Measurements from ENCODE around the gene KCNA3. TPM values are rescaled to one million over a fixed set of nuclear protein-coding genes. Genes with fewer than 3 reads are reported as not detected.

KCNA3 gene
- total RNA-seq, 1 donor from 2014 or later = not detected

DNA sequence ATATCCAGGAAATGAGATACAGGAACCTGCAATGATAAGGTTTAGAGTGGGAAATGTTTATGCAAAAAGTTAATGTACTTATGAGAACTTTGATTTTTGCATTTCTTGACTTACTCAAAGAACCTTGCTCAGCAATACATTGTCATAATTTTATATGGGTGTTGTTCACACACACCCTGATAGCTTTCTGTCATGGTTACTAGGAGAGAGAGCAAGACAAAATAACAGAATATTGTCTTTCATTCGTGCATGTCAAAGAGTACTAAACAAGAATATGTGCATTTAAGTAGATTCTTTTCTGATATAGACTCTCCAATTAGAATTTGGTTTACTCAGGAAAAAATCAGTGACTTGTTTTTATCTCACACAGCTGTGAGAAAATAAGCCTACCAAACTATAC lies 27.5 kb upstream of the KCNA3 start:
- Histone ChIP-seq H3K27me3 (ENCODE audit: control insufficient read depth, insufficient read depth, low read length) (no peaks in the 10 kb centered on the region), H3K36me3 (ENCODE audit: control insufficient read depth, insufficient read depth, low read length) (no peaks in the 10 kb centered on the region), H3K4me3 (ENCODE audit: low read depth, low read length) (no peak overlapping the region)
- FAIRE-seq (no peak), DNase-seq (ENCODE audit: low read depth) (no peak)
- TF ChIP-seq, protein P1, sequence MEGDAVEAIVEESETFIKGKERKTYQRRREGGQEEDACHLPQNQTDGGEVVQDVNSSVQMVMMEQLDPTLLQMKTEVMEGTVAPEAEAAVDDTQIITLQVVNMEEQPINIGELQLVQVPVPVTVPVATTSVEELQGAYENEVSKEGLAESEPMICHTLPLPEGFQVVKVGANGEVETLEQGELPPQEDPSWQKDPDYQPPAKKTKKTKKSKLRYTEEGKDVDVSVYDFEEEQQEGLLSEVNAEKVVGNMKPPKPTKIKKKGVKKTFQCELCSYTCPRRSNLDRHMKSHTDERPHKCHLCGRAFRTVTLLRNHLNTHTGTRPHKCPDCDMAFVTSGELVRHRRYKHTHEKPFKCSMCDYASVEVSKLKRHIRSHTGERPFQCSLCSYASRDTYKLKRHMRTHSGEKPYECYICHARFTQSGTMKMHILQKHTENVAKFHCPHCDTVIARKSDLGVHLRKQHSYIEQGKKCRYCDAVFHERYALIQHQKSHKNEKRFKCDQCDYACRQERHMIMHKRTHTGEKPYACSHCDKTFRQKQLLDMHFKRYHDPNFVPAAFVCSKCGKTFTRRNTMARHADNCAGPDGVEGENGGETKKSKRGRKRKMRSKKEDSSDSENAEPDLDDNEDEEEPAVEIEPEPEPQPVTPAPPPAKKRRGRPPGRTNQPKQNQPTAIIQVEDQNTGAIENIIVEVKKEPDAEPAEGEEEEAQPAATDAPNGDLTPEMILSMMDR (IDR thresholded peaks at IDR 0.05; ENCODE audit: insufficient read depth, low read length, severe bottlenecking) = no peak

DNA sequence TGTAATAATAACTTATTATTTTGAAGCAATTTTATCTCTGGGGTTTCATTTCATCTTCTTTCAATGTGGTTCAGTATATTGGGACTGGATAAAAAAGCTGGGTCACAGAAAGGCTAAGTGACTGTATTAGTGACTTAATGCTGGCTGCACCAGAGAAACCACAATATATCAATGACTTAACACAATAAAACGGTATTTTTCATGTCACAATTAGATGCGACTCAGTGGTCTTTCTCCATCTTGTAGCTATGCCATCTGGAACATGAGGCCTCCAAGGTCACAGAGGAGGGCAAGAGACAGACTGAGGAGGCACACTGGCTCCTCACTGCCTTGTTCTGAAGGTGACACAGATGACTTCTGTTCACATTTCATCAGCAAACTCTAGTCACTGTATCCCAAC lies 26.0 kb upstream of the KCNA3 start:
- TF ChIP-seq, protein P1 (IDR thresholded peaks at IDR 0.05; ENCODE audit: insufficient read depth, low read length, severe bottlenecking) = no peak
- no peak overlapping the region for H3K4me3 ChIP-seq (ENCODE audit: low read depth, low read length)
- FAIRE-seq (no peak), DNase-seq (ENCODE audit: low read depth) (no peak)
- no peaks in the 10 kb centered on the region for H3K36me3 ChIP-seq (ENCODE audit: control insufficient read depth, insufficient read depth, low read length)
- no peaks in the 10 kb centered on the region for H3K27me3 ChIP-seq (ENCODE audit: control insufficient read depth, insufficient read depth, low read length)

DNA sequence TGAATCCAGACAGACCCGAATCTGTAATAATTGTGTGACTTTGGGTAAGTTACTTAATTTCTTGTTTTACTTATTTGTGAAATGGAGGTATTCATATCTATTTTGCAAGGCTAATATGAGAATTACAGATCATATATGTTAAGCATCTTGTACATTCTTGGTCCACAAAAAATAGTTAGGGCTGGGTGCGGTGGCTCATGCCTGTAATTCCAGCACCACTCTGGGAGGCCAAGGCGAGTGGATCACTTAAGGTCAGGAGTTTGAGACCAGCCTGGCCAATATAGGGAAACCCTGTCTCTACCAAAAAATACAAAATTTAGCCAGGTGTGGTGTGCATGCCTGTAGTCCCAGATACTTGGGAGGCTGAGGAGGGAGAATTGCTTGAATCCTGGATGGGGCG lies 22.9 kb upstream of the KCNA3 start:
- peaks cover 2% of the 10 kb centered on the region for H3K27me3 ChIP-seq (ENCODE audit: control insufficient read depth, insufficient read depth, low read length)
- H3K4me3 ChIP-seq (ENCODE audit: low read depth, low read length) = no peak overlapping the region
- FAIRE-seq (no peak), DNase-seq (ENCODE audit: low read depth) (no peak)
- H3K36me3 ChIP-seq (ENCODE audit: control insufficient read depth, insufficient read depth, low read length) = no peaks in the 10 kb centered on the region
- TF ChIP-seq, protein P1 (IDR thresholded peaks at IDR 0.05; ENCODE audit: insufficient read depth, low read length, severe bottlenecking) = no peak

DNA sequence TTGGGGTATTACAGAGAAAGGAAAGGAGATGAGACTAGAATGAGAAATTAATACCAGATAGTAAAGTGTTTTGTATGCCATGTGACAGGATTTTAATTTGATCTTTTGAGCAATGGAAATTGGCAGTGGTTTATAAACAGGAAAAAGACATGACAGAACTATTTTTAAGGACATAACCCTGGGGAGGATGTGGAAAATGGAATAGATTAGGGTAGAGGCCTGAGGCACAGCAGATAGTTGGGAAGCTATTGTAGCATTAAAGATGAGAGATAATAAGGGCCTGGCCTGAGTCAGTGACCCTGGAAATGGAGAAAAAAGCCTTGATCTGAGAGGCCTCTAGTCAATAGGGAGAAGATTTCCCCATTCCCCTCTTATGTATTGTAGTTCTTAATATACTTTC lies 22.1 kb upstream of the KCNA3 start:
- peaks cover 2% of the 10 kb centered on the region for H3K27me3 ChIP-seq (ENCODE audit: control insufficient read depth, insufficient read depth, low read length)
- no peak for FAIRE-seq
- TF ChIP-seq, protein P1 (IDR thresholded peaks at IDR 0.05; ENCODE audit: insufficient read depth, low read length, severe bottlenecking) = no peak

DNA sequence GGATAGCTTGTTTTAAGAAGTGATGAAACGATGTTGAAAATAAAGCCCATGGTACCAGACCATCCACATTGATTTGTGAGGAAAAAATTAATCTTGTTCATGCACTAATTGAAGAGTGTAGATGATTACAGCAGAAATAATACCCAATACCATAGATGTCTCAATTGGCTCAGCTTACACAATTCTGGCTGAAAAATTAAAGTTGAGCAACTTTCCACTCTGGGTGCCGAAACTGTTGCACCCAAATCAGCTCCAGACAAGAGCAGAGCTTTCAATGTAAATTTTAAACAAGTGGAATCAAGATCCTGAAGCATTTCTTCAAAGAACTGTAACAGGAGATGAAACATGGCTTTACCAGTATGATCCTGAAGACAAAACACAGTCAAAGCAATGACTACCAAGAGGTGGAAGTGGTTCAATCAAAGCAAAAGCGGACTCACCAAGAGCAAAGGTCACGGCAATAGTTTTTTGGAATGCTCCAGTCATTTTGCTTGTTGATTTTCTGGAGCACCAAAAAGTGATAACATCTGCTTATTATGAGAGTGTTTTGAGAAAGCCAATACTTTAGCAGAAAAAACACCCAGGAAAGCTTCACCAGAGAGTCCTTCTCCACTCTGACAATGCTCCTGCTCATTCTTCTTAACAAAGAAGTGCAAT lies 16.1 kb upstream of the KCNA3 start:
- H3K27me3 ChIP-seq (ENCODE audit: control insufficient read depth, insufficient read depth, low read length) = peaks cover 2% of the 10 kb centered on the region
- no peaks in the 10 kb centered on the region for H3K36me3 ChIP-seq (ENCODE audit: control insufficient read depth, insufficient read depth, low read length)
- TF ChIP-seq, protein P1 (IDR thresholded peaks at IDR 0.05; ENCODE audit: insufficient read depth, low read length, severe bottlenecking) = no peak
- DNase-seq (ENCODE audit: low read depth) (no peak), FAIRE-seq (no peak)
- H3K4me3 ChIP-seq (ENCODE audit: low read depth, low read length) = no peak overlapping the region

More for the DNA sequence above, 22.1 kb upstream of the KCNA3 start:
- Histone ChIP-seq H3K36me3 (ENCODE audit: control insufficient read depth, insufficient read depth, low read length) (no peaks in the 10 kb centered on the region), H3K4me3 (ENCODE audit: low read depth, low read length) (no peak overlapping the region)
- no peak for DNase-seq (ENCODE audit: low read depth)

DNA sequence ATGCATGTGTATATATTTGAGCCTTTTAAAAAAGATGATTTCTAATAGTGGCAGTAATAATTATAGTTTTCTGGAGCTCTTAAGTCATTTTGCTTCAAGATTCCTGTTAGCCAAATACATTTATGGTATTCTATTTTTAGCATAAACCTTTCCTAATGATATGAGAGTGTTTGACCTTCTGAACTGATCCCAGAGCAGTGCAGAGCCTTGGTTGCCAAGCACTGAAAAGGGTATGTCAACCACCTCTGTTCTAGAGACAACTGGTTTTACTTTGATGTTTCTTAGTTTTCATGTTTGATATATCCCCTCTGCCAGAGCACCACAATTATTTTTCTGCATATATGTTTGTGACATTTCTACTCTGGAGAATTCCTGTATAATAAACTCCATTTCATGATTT lies 15.1 kb upstream of the KCNA3 start:
- Histone ChIP-seq H3K27me3 (ENCODE audit: control insufficient read depth, insufficient read depth, low read length) (peaks cover 2% of the 10 kb centered on the region), H3K4me3 (ENCODE audit: low read depth, low read length) (no peak overlapping the region), H3K36me3 (ENCODE audit: control insufficient read depth, insufficient read depth, low read length) (no peaks in the 10 kb centered on the region)
- FAIRE-seq = no peak
- no peak for DNase-seq (ENCODE audit: low read depth)
- TF ChIP-seq, protein P1 (IDR thresholded peaks at IDR 0.05; ENCODE audit: insufficient read depth, low read length, severe bottlenecking) = no peak
